H1 (cell line): ENCODE data around the gene PPIA. TPM values are rescaled to one million over a fixed set of nuclear protein-coding genes. Genes with fewer than 3 reads are reported as not detected.
A peak's percentile ranks its signal among the peaks of the same experiment; 100 is the strongest.

ENCODE experiments used
- CTCF ChIA-PET: fragments of 300-600 bp; sonication (Branson Sonifier 250); formaldehyde crosslinking; loops from one replicate; lab custom pipeline; 2021; ENCODE audit not compliant: partially characterized antibody; lab: Charles Lee
- POLR2A ChIA-PET: fragments of 300-600 bp; sonication (Branson Sonifier 250); formaldehyde crosslinking; loops from one replicate; lab custom pipeline; 2021; ENCODE audit warnings: inconsistent platforms; ENCODE audit not compliant: partially characterized antibody; lab: Charles Lee
- DNase-seq, 2 experiments: peaks; one replicate each; pipeline versions ENCODE4 v3.0.0 to v3.0.0-alpha.2; 2010 to 2022; ENCODE audit warnings: low spot score in 2 of 2, low read depth in 1 of 2, mixed read lengths in 1 of 2
- FAIRE-seq: peaks from 2 replicates; lab custom pipeline; 2011; peaks lifted over from hg19 to GRCh38; lab: Jason Lieb, UNC
- H2AFZ ChIP-seq: 2 replicates; pipeline ENCODE4 v1.8.1; 2012; ENCODE audit warnings: low read length, inconsistent platforms
- H2AK5ac ChIP-seq: 2 replicates; pipeline ENCODE4 v1.6.1; 2013; ENCODE audit warnings: low read depth, low read length
- H2BK120ac ChIP-seq: replicated peaks from 2 replicates; pipeline ENCODE3; 2013; ENCODE audit warnings: low read depth, low read length, inconsistent platforms
- H2BK12ac ChIP-seq: 2 replicates; pipeline ENCODE4 v1.6.1; 2013; ENCODE audit warnings: low read depth, low read length
- H2BK15ac ChIP-seq: 2 replicates; pipeline ENCODE4 v1.6.1; 2013; ENCODE audit warnings: low read length
- H2BK20ac ChIP-seq: 2 replicates; pipeline ENCODE4 v1.6.1; 2013; ENCODE audit warnings: low read length
- H2BK5ac ChIP-seq: 2 replicates; pipeline ENCODE4 v1.6.1; 2013; ENCODE audit warnings: low read depth, low read length
- H3K14ac ChIP-seq: 2 replicates; pipeline ENCODE4 v1.6.1; 2013; ENCODE audit warnings: inconsistent platforms; ENCODE audit not compliant: insufficient read length
- H3K18ac ChIP-seq: 2 replicates; pipeline ENCODE4 v1.6.1; 2013; ENCODE audit warnings: low read length; ENCODE audit errors: extremely low read depth
- H3K23ac ChIP-seq: 2 replicates; pipeline ENCODE4 v1.6.1; 2013; ENCODE audit warnings: inconsistent platforms; ENCODE audit not compliant: insufficient read length
- H3K23me2 ChIP-seq: 2 replicates; pipeline ENCODE4 v1.6.1; 2013; ENCODE audit warnings: low read depth, low read length
- H3K27ac ChIP-seq: 2 replicates; pipeline ENCODE4 v1.6.1; 2011; ENCODE audit warnings: low read depth, low read length, inconsistent platforms
- H3K27me3 ChIP-seq, 4 experiments: replicated peaks in 1 of 4; 1 replicate in 1 of 4; 2 replicates in 3 of 4; pipeline versions ENCODE4 v1.6.1 to v1.8.1; 2011 to 2013; ENCODE audit warnings: low read length in 3 of 4, mild to moderate bottlenecking in 3 of 4, inconsistent platforms in 2 of 4, mixed read lengths in 2 of 4, moderate library complexity in 1 of 4; ENCODE audit not compliant: control insufficient read depth in 3 of 4, insufficient read depth in 3 of 4; ENCODE audit errors: extremely low read depth in 1 of 4
- H3K36me3 ChIP-seq, 4 experiments: 2 replicates each; pipeline versions ENCODE4 v1.6.1 to v1.8.1; 2011 to 2013; ENCODE audit warnings: mild to moderate bottlenecking in 4 of 4, low read length in 3 of 4, moderate library complexity in 2 of 4, control low read depth in 1 of 4, inconsistent platforms in 1 of 4; ENCODE audit not compliant: insufficient read depth in 4 of 4, control insufficient read depth in 2 of 4
- H3K4ac ChIP-seq: replicated peaks from 2 replicates; pipeline ENCODE3; 2013; ENCODE audit warnings: low read length, low read depth, mixed read lengths, inconsistent platforms; ENCODE audit not compliant: insufficient read length
- H3K4me1 ChIP-seq, 4 experiments: replicated peaks in 1 of 4; 1 replicate in 1 of 4; 2 replicates in 3 of 4; pipeline versions ENCODE4 v1.6.1 to v1.8.1; 2011 to 2013; ENCODE audit warnings: low read length in 3 of 4, inconsistent platforms in 2 of 4, mixed read lengths in 1 of 4; ENCODE audit not compliant: insufficient read depth in 4 of 4, control insufficient read depth in 3 of 4
- H3K4me2 ChIP-seq, 2 experiments: 2 replicates each; pipeline versions ENCODE4 v1.6.1 to v1.8.1; 2011 to 2013; ENCODE audit warnings: low read depth in 2 of 2, low read length in 2 of 2, control low read depth in 1 of 2, inconsistent platforms in 1 of 2, mild to moderate bottlenecking in 1 of 2; ENCODE audit not compliant: insufficient read depth in 1 of 2
- H3K4me3 ChIP-seq, 4 experiments: fragments of 200-600, 300-600 bp in 1 of 4; sonication (generic), shearing (Covaris generic), sonication (Bioruptor Twin) in 1 of 4; 2 replicates each; pipeline versions ENCODE4 v1.5.1 to v1.8.1; 2011 to 2016; ENCODE audit warnings: low read length in 4 of 4, low read depth in 3 of 4, control low read depth in 2 of 4, inconsistent platforms in 2 of 4, mild to moderate bottlenecking in 2 of 4, mixed read lengths in 1 of 4, moderate library complexity in 1 of 4; ENCODE audit not compliant: insufficient read depth in 2 of 4; ENCODE audit errors: extremely low read depth in 1 of 4
- H3K56ac ChIP-seq: replicated peaks from 2 replicates; pipeline ENCODE3; 2013; ENCODE audit warnings: low read depth, mild to moderate bottlenecking, mixed read lengths, low read length, inconsistent platforms; ENCODE audit not compliant: insufficient read length
- H3K79me1 ChIP-seq: 2 replicates; pipeline ENCODE4 v1.6.1; 2013; ENCODE audit warnings: low read depth, low read length, control low read depth
- H3K79me2 ChIP-seq, 2 experiments: 2 replicates each; pipeline versions ENCODE4 v1.6.1 to v1.8.1; 2012 to 2013; ENCODE audit warnings: low read length in 2 of 2, mild to moderate bottlenecking in 2 of 2, inconsistent platforms in 1 of 2; ENCODE audit not compliant: insufficient read depth in 2 of 2, control insufficient read depth in 1 of 2
- H3K9ac ChIP-seq, 4 experiments: replicated peaks in 1 of 4; 1 replicate in 1 of 4; 2 replicates in 3 of 4; pipeline versions ENCODE4 v1.6.1 to v1.8.1; 2011 to 2013; ENCODE audit warnings: low read depth in 3 of 4, low read length in 3 of 4, control low read depth in 2 of 4, mild to moderate bottlenecking in 2 of 4, moderate library complexity in 2 of 4, inconsistent platforms in 1 of 4; ENCODE audit errors: extremely low read depth in 1 of 4
- H3K9me3 ChIP-seq, 2 experiments: 2 replicates each; pipeline versions ENCODE4 v1.6.1 to v1.8.1; 2012 to 2013; ENCODE audit warnings: mild to moderate bottlenecking in 2 of 2, moderate library complexity in 2 of 2, control low read depth in 1 of 2, inconsistent platforms in 1 of 2, low read depth in 1 of 2, low read length in 1 of 2, mixed read lengths in 1 of 2; ENCODE audit not compliant: insufficient read depth in 2 of 2
- H4K20me1 ChIP-seq, 2 experiments: replicated peaks in 1 of 2; 2 replicates each; pipeline versions ENCODE3 to v1.8.1; 2011 to 2013; ENCODE audit warnings: inconsistent platforms in 2 of 2, low read length in 2 of 2, mild to moderate bottlenecking in 1 of 2; ENCODE audit not compliant: insufficient read depth in 2 of 2, control insufficient read depth in 1 of 2
- H4K5ac ChIP-seq: 2 replicates; pipeline ENCODE4 v1.6.1; 2013; ENCODE audit warnings: low read length, low read depth, mixed read lengths, inconsistent platforms; ENCODE audit not compliant: insufficient read length
- H4K8ac ChIP-seq: 2 replicates; pipeline ENCODE4 v1.8.0; 2013; ENCODE audit warnings: mild to moderate bottlenecking, moderate library complexity, low read length, inconsistent platforms; ENCODE audit not compliant: insufficient read depth; ENCODE audit errors: extremely low read depth
- H4K91ac ChIP-seq: replicated peaks from 2 replicates; pipeline ENCODE3; 2013; ENCODE audit warnings: low read length, mixed read lengths, inconsistent platforms; ENCODE audit not compliant: insufficient read length
- ATF3 ChIP-seq: IDR thresholded peaks from 2 replicates; pipeline ENCODE4 v1.6.1; 2011; ENCODE audit warnings: low read depth, mild to moderate bottlenecking, low read length; ENCODE audit not compliant: insufficient read depth
- CEBPB ChIP-seq: IDR thresholded peaks from 2 replicates; pipeline ENCODE4 v1.6.1; 2012; ENCODE audit warnings: low read depth, low read length
- EGR1 ChIP-seq: IDR thresholded peaks from 2 replicates; pipeline ENCODE4 v1.6.1; 2011; ENCODE audit warnings: low read depth, low read length, borderline replicate concordance
- FOSL1 ChIP-seq: IDR thresholded peaks from 2 replicates; pipeline ENCODE4 v1.6.1; 2011; ENCODE audit warnings: mild to moderate bottlenecking, low read depth, low read length, moderate library complexity; ENCODE audit not compliant: insufficient read depth
- KDM5A ChIP-seq: fragments of 200-600 bp; IDR thresholded peaks from 2 replicates; pipeline ENCODE4 v1.7.1; 2012; ENCODE audit warnings: mild to moderate bottlenecking, low read length, inconsistent platforms, mixed read lengths
- MAX ChIP-seq: IDR thresholded peaks from 2 replicates; pipeline ENCODE4 v1.6.1; 2012; ENCODE audit warnings: inconsistent platforms
- SIN3A ChIP-seq, 2 experiments: IDR thresholded peaks in 1 of 2; conservative IDR thresholded peaks in 1 of 2; 2 replicates each; pipeline ENCODE4 v1.6.1; 2011 to 2012; ENCODE audit warnings: low read length in 2 of 2, improper control_type of control experiment in 1 of 2, low read depth in 1 of 2, mild to moderate bottlenecking in 1 of 2
- SP4 ChIP-seq: IDR thresholded peaks from 2 replicates; pipeline ENCODE4 v1.6.1; 2012; ENCODE audit warnings: low read length, inconsistent platforms
- TAF7 ChIP-seq: optimal IDR thresholded peaks from 2 replicates; pipeline ENCODE3; 2011; ENCODE audit warnings: low read depth, mild to moderate bottlenecking, inconsistent platforms, low read length, moderate library complexity, borderline replicate concordance
- WGBS, 2 experiments: shearing (Covaris generic) in 1 of 2; methylation state at CpG; one replicate each; pipeline versions ENCODE4 v1.1.6 to v1.1.7; 2013 to 2015; ENCODE audit warnings: low lambda C conversion rate in 2 of 2, mixed read lengths in 2 of 2, inconsistent platforms in 1 of 2, low coverage in 1 of 2, missing lambda C conversion rate in 1 of 2; ENCODE audit not compliant: insufficient replicate concordance in 2 of 2, insufficient coverage in 1 of 2, insufficient read length in 1 of 2; ENCODE audit errors: extremely low coverage in 1 of 2, missing lambda C conversion rate in 1 of 2; 5-methylcytosine and 5-hydroxymethylcytosine counted together
- polyA plus RNA-seq, 7 experiments: library from polyadenylated mRNA; depleted of rRNA in 3 of 7; stranded (reverse) in 5 of 7; unstranded in 2 of 7; fragments of >200 nt in 5 of 7; fragments of 200-250 nt in 2 of 7; gene quantifications; 1 replicate in 5 of 7; 2 replicates in 1 of 7; 4 replicates in 1 of 7; pipeline versions ENCODE4 v1.2.1 to v1.2.3, GENCODE V29; 2011 to 2013; ENCODE audit warnings: missing spikeins in 2 of 7, mixed read lengths in 2 of 7
- total RNA-seq: library from RNA; stranded (reverse); fragmentation: NEBNext Ultra II Directional; extraction: Animal tissue kit (Norgen Biotek cat#: 25700); gene quantifications from 2 replicates; pipeline ENCODE4 v1.2.1, GENCODE V29; 2021

Gene PPIA
- total and polyA plus RNA-seq, 2 of the 8 experiments (the other 6 are each of a cell fraction or from before 2014, with no cell fraction given): 2,865 to 5,394 TPM

- ChIA-PET POLR2A (interaction anchor here (0.7 to 4.8 kb wide), 12 partner anchors 10 to 141 kb away, joined by 3 to 34 read pairs (median 7); partner anchors contain the start of genes H2AZ2, OGDH and PPIA), CTCF (interaction anchor here (1.1 to 1.6 kb wide), 2 partner anchors 10 to 18 kb away, joined by 3 to 6 read pairs; no protein-coding TSS in a partner anchor)
- WGBS, 2 experiments: 12% methylated on average over 11 of the region's 92 CpGs; no CpG with 5 or more reads in 1 of the 2 experiments
- peak within 1 kb of the TSS; percentile 84 for H3K56ac ChIP-seq
- peaks cover 12% of the 10 kb centered on the region for H3K79me1 ChIP-seq
- no peak within 1 kb of the TSS for H4K5ac ChIP-seq
- H3K4me2 ChIP-seq: peak within 1 kb of the TSS; percentile 98 to 99
- H3K9ac ChIP-seq: peak within 1 kb of the TSS; percentile 76 to 95 (median 82)
- peak within 1 kb of the TSS; percentile 83; the same call in 1 of the 2 replicates for H3K27ac ChIP-seq
- H3K4ac ChIP-seq: no peak within 1 kb of the TSS
- H3K4me1 ChIP-seq: peaks cover 0 to 26% (median 11%) of the 10 kb centered on the region in 4 experiments; a peak in 6 of 7 replicates
- peaks cover 7% of the 10 kb centered on the region for H3K23me2 ChIP-seq
- DNase-seq (peak; percentile 38 to 98), FAIRE-seq (no peak)
- no peak within 1 kb of the TSS; the same call in 1 of the 2 replicates for H2BK5ac ChIP-seq
- no peaks in the 10 kb centered on the region for H3K27me3 ChIP-seq
- peaks cover 11 to 12% of the 10 kb centered on the region in 2 experiments for H4K20me1 ChIP-seq
- H3K4me3 ChIP-seq: peak within 1 kb of the TSS; percentile 63 to 98 (median 91)
- no peak within 1 kb of the TSS for H3K23ac ChIP-seq
- H2AFZ ChIP-seq: peak within 1 kb of the TSS; percentile 74
- no peak within 1 kb of the TSS for H4K91ac ChIP-seq
- no peak within 1 kb of the TSS for H3K14ac ChIP-seq
- H2AK5ac ChIP-seq: peak within 1 kb of the TSS; percentile 10; the same call in 1 of the 2 replicates
- H3K18ac ChIP-seq: no peak within 1 kb of the TSS; the same call in 1 of the 2 replicates
- no peak within 1 kb of the TSS for H2BK120ac ChIP-seq
- peaks cover 8 to 41% of the 10 kb centered on the region in 2 experiments for H3K79me2 ChIP-seq
- H2BK20ac ChIP-seq: no peak within 1 kb of the TSS
- 0 out of 8 replicates have a peak, but pooled peaks cover 0 to 5% (median 0%) of the 10 kb centered on the region in 4 experiments for H3K36me3 ChIP-seq
- no peak within 1 kb of the TSS; the same call in 1 of the 2 replicates for H2BK15ac ChIP-seq
- H2BK12ac ChIP-seq: no peak within 1 kb of the TSS
- no peaks in the 10 kb centered on the region for H3K9me3 ChIP-seq
- H4K8ac ChIP-seq: peak within 1 kb of the TSS; percentile 69; the same call in 1 of the 2 replicates
- no peak for TF ChIP-seq SP4
- TF ChIP-seq MAX: no peak; the same call in 1 of the 2 replicates
- no peak for TF ChIP-seq FOSL1
- TF ChIP-seq TAF7: peak; percentile 56
- no peak for TF ChIP-seq KDM5A
- TF ChIP-seq ATF3: no peak
- TF ChIP-seq EGR1: peak; percentile 98
- no peak; a peak in 1 of 4 replicates for TF ChIP-seq SIN3A (conservative IDR thresholded peaks at IDR 0.05 in 1 of 2, IDR thresholded peaks at IDR 0.05 in 1 of 2; ENCODE audit: low read depth in 1 of 2, low read length in 2 of 2)
- no peak for TF ChIP-seq CEBPB
These were observed 48.2 kb upstream of the PPIA start, which contains the start of gene ZMIZ2 for GRCh38 chr7:44748045-44748947. ZMIZ2 (plus strand) TSS chr7:44748847; CDS start chr7:44756250, 7,403 bp downstream.
